Neutrophil (primary cell): ENCODE results near the gene ELOA.
A peak's percentile ranks its signal among the peaks of the same experiment; 100 is the strongest.

Experiments used
- H3K27ac ChIP-seq: fragments of 200-600 bp; sonication (generic); 2 replicates; pipeline ENCODE4 v1.5.1; 2016; ENCODE audit warnings: mild to moderate bottlenecking, moderate library complexity
- H3K27me3 ChIP-seq: fragments of 200-600 bp; sonication (generic); 2 replicates; pipeline ENCODE4 v1.6.0; 2016; ENCODE audit warnings: mild to moderate bottlenecking
- H3K36me3 ChIP-seq: fragments of 200-600 bp; sonication (generic); 2 replicates; pipeline ENCODE4 v1.5.1; 2017
- H3K4me1 ChIP-seq, 2 experiments: fragments of 200-600 bp in 1 of 2; sonication (generic) in 1 of 2; 1 replicate in 1 of 2; 2 replicates in 1 of 2; pipeline versions ENCODE4 v1.5.1 to v1.6.1; 2013 to 2016; ENCODE audit warnings: low read depth in 1 of 2, low read length in 1 of 2, mild to moderate bottlenecking in 1 of 2, moderate library complexity in 1 of 2; ENCODE audit not compliant: control insufficient read depth in 1 of 2, insufficient read depth in 1 of 2
- H3K4me3 ChIP-seq, 2 experiments: fragments of 200-600 bp in 1 of 2; sonication (generic) in 1 of 2; 1 replicate in 1 of 2; 2 replicates in 1 of 2; pipeline ENCODE4 v1.5.1; 2013 to 2016; ENCODE audit warnings: low read depth in 1 of 2, low read length in 1 of 2, mild to moderate bottlenecking in 1 of 2, moderate library complexity in 1 of 2
- H3K9me3 ChIP-seq: fragments of 200-600 bp; sonication (generic); 2 replicates; pipeline ENCODE4 v1.5.1; 2016
- TF ChIP-seq, protein P1 (sequence below): fragments of 200-600 bp; sonication (generic); IDR thresholded peaks from 2 replicates; pipeline ENCODE4 v1.5.1; 2016; ENCODE audit warnings: antibody characterized with exemption

Gene ELOA

DNA sequence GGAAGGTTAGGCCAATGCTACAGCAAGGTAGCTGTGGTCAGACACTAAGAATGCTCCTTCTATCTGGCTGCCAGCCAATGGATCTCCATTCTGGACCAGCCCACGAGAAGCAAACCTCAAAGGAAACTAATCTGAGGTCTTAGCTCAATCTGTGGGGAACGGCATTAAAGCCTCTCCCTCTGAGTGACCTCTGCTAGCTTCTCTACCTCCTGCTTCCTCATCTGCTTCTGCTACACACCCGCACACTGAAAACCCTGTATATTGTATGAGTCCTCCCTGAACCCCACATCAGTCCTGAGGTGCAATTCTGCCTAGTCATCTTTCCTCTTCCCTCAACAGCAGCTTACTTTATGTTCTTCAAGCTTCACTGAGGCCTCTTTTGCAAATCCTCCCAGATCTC lies 64.2 kb downstream of the ELOA start:
- peaks cover 38 to 43% of the 10 kb centered on the region in 2 experiments for H3K4me1 ChIP-seq
- TF ChIP-seq, protein P1, sequence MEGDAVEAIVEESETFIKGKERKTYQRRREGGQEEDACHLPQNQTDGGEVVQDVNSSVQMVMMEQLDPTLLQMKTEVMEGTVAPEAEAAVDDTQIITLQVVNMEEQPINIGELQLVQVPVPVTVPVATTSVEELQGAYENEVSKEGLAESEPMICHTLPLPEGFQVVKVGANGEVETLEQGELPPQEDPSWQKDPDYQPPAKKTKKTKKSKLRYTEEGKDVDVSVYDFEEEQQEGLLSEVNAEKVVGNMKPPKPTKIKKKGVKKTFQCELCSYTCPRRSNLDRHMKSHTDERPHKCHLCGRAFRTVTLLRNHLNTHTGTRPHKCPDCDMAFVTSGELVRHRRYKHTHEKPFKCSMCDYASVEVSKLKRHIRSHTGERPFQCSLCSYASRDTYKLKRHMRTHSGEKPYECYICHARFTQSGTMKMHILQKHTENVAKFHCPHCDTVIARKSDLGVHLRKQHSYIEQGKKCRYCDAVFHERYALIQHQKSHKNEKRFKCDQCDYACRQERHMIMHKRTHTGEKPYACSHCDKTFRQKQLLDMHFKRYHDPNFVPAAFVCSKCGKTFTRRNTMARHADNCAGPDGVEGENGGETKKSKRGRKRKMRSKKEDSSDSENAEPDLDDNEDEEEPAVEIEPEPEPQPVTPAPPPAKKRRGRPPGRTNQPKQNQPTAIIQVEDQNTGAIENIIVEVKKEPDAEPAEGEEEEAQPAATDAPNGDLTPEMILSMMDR = no peak
- H3K27me3 ChIP-seq = no peaks in the 10 kb centered on the region
- peaks cover 16% of the 10 kb centered on the region for H3K36me3 ChIP-seq
- peak overlapping the region; percentile 70 for H3K27ac ChIP-seq
- no peak overlapping the region for H3K4me3 ChIP-seq
- H3K9me3 ChIP-seq = no peaks in the 10 kb centered on the region

- H3K27me3 ChIP-seq = no peaks in the 10 kb centered on the region
- TF ChIP-seq, protein P1 = peak; percentile 74
- peak overlapping the region; percentile 68 for H3K27ac ChIP-seq
- peaks cover 38 to 43% of the 10 kb centered on the region in 2 experiments for H3K4me1 ChIP-seq
- H3K9me3 ChIP-seq = no peaks in the 10 kb centered on the region
- peaks cover 24% of the 10 kb centered on the region for H3K36me3 ChIP-seq
- H3K4me3 ChIP-seq = no peak overlapping the region
These were observed 66.5 kb downstream of the ELOA start for GRCh38 chr1:23809751-23810171.

DNA sequence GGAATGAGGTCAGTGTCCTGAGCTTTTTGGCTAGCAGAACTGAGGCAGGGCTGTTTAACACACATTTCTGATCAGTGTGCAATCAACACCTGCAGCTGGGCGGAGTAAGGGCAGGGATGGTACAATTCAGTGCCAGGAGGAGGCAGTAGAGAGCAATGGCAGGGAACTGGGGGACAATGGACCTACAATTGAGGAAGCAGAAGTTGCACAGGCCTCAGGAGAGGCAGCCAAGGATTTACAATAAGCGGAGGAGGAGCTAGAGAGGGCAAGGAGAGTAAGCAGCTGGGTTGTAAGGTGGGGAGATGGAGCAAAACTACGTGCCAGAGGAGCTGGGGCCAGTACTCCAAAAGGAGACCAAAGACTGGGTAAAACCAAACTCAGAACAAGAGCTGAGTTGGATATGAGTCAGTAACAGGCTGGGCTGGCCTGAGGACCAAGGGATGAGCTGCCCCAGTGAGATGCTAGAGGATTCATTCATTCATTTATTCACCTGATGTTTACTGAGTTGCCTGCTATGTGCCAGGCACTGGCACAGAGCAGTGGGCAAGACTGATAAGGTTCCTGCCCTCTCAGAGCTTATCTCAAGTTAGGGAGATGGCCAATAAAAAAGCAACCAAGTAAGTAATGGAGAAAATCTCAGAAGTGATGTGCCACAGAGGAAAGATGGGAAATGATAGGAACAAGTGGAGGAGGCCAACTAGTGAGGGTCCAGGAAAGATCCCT lies 67.7 kb downstream of the ELOA start:
- H3K36me3 ChIP-seq = peaks cover 32% of the 10 kb centered on the region
- TF ChIP-seq, protein P1 = peak; percentile 94
- H3K4me3 ChIP-seq = no peak overlapping the region
- peaks cover 38 to 43% of the 10 kb centered on the region in 2 experiments for H3K4me1 ChIP-seq
- no peaks in the 10 kb centered on the region for H3K27me3 ChIP-seq
- H3K27ac ChIP-seq = peak overlapping the region; percentile 68
- H3K9me3 ChIP-seq = no peaks in the 10 kb centered on the region
